ENCODE results near the gene LRBA. TPM values are rescaled to one million over a fixed set of nuclear protein-coding genes. Genes with fewer than 3 reads are reported as not detected.

LRBA gene
- polyA plus RNA-seq, 2 of the 4 experiments (the other 2 are of a cell fraction) = 10.7 to 25.1 TPM

GRCh38 chr4:150988238-150988637, 26.8 kb downstream of the LRBA start:
- no peak for FAIRE-seq

GRCh38 chr4:150987204-150987603, 27.9 kb downstream of the LRBA start:
- TF ChIP-seq HOXB13 (CRISPR knock-in tag; IDR thresholded peaks at IDR 0.05; ENCODE audit: low read depth) (no peak), MAFK (IDR thresholded peaks at IDR 0.05; ENCODE audit: partially characterized antibody) (peak; percentile 66)
- 86% methylated on average over 3 of the region's 3 CpGs for WGBS (ENCODE audit: missing lambda C conversion rate)
- ATAC-seq (no peak), FAIRE-seq (no peak), DNase-seq (ENCODE audit: low read depth in 1 of 2, low spot score in 1 of 2) (no peak)
- ChIA-PET POLR2A (no interaction called here), CTCF (interaction anchor here (0.6 to 0.8 kb wide), 2 partner anchors 30 to 88 kb away, joined by 3 read pairs; no protein-coding TSS in a partner anchor)
- Histone ChIP-seq H3K4me3 (no peak overlapping the region), H3K4me2 (no peak overlapping the region), H3K9me3 (no peaks in the 10 kb centered on the region), H3K27ac (no peak overlapping the region), H3K4me1 (no peaks in the 10 kb centered on the region)

More at GRCh38 chr4:150988238-150988637, 26.8 kb downstream of the LRBA start:
- Histone ChIP-seq H3K4me3 (no peak overlapping the region), H3K4me1 (no peaks in the 10 kb centered on the region), H3K4me2 (no peak overlapping the region), H3K27ac (no peak overlapping the region), H3K9me3 (no peaks in the 10 kb centered on the region)
- ChIA-PET POLR2A (no interaction called here), CTCF (no interaction called here)
- TF ChIP-seq BHLHE40 (IDR thresholded peaks at IDR 0.05; ENCODE audit: low read depth, low read length) = no peak
- no peak for TF ChIP-seq HOXB13 (CRISPR knock-in tag; IDR thresholded peaks at IDR 0.05; ENCODE audit: low read depth)
- no peak for TF ChIP-seq HDAC2 (IDR thresholded peaks at IDR 0.05)
- no peak for TF ChIP-seq ZSCAN20 (CRISPR knock-in tag; IDR thresholded peaks at IDR 0.05)
- TF ChIP-seq, protein P1, sequence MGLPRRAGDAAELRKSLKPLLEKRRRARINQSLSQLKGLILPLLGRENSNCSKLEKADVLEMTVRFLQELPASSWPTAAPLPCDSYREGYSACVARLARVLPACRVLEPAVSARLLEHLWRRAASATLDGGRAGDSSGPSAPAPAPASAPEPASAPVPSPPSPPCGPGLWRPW (IDR thresholded peaks at IDR 0.05) = no peak
- TF ChIP-seq FOSB (CRISPR knock-in tag; IDR thresholded peaks at IDR 0.05) = no peak
- no peak for TF ChIP-seq RAD21 (conservative IDR thresholded peaks at IDR 0.05 in 1 of 2, IDR thresholded peaks at IDR 0.05 in 1 of 2)
- no peak for TF ChIP-seq ZFP36 (IDR thresholded peaks at IDR 0.05; ENCODE audit: borderline replicate concordance, partially characterized antibody)
- TF ChIP-seq MAZ (IDR thresholded peaks at IDR 0.05; ENCODE audit: borderline replicate concordance, low read depth, low read length) = no peak
- ATAC-seq (no peak), DNase-seq (ENCODE audit: low read depth in 1 of 2, low spot score in 1 of 2) (no peak)
- 95% methylated on average over 2 of the region's 2 CpGs for WGBS (ENCODE audit: missing lambda C conversion rate)

DNA sequence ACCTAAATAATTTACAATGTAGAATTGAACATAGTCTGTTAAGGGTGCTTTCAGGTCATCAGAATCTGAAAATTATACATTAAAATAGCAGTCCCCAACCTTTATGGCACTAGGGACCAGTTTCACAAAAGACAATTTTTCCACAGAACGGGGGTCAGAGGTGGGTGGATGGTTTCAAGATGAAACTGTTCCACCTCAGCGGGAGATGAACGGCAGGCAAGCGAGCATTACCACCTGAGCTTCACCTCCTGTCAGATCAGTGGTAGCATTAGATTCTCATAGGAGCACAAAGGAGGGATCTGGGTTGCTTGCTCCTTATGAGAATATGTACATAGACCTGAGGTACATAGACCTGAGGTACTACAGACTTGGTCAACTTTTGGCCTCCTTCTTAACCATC, 29.0 kb downstream of the LRBA start:
- 94% methylated on average over 4 of the region's 4 CpGs for WGBS (ENCODE audit: missing lambda C conversion rate)

GRCh38 chr4:150983851-150984250, 31.2 kb downstream of the LRBA start:
- WGBS (ENCODE audit: missing lambda C conversion rate) = 100% methylated on average over 3 of the region's 3 CpGs
- Histone ChIP-seq H3K4me3 (no peak overlapping the region), H3K9me3 (no peaks in the 10 kb centered on the region), H3K4me2 (no peak overlapping the region), H3K4me1 (no peaks in the 10 kb centered on the region), H3K27ac (no peak overlapping the region)
- FAIRE-seq = no peak
- no peak for ATAC-seq
- no peak for TF ChIP-seq TFCP2L1 (CRISPR knock-in tag; IDR thresholded peaks at IDR 0.05)
- ChIA-PET CTCF (no interaction called here), POLR2A (no interaction called here)
- no peak for DNase-seq (ENCODE audit: low read depth in 1 of 2, low spot score in 1 of 2)

More for the DNA sequence above, 29.0 kb downstream of the LRBA start:
- DNase-seq (ENCODE audit: low read depth in 1 of 2, low spot score in 1 of 2) (no peak), FAIRE-seq (no peak), ATAC-seq (no peak)
- Histone ChIP-seq H3K9me3 (no peaks in the 10 kb centered on the region), H3K27ac (no peak overlapping the region), H3K4me1 (no peaks in the 10 kb centered on the region), H3K4me3 (no peak overlapping the region), H3K4me2 (no peak overlapping the region)
- ChIA-PET POLR2A (no interaction called here), CTCF (no interaction called here)
- TF ChIP-seq POLR2AphosphoS2 (conservative IDR thresholded peaks at IDR 0.05; ENCODE audit: low read length) (no peak), NR3C1 (IDR thresholded peaks at IDR 0.05) (no peak), RAD21 (conservative IDR thresholded peaks at IDR 0.05 in 1 of 2, IDR thresholded peaks at IDR 0.05 in 1 of 2) (no peak), HOXB5 (CRISPR knock-in tag; IDR thresholded peaks at IDR 0.05) (no peak), TFCP2L1 (CRISPR knock-in tag; IDR thresholded peaks at IDR 0.05) (no peak), ZSCAN20 (CRISPR knock-in tag; IDR thresholded peaks at IDR 0.05) (no peak)
- TF ChIP-seq, protein P2, sequence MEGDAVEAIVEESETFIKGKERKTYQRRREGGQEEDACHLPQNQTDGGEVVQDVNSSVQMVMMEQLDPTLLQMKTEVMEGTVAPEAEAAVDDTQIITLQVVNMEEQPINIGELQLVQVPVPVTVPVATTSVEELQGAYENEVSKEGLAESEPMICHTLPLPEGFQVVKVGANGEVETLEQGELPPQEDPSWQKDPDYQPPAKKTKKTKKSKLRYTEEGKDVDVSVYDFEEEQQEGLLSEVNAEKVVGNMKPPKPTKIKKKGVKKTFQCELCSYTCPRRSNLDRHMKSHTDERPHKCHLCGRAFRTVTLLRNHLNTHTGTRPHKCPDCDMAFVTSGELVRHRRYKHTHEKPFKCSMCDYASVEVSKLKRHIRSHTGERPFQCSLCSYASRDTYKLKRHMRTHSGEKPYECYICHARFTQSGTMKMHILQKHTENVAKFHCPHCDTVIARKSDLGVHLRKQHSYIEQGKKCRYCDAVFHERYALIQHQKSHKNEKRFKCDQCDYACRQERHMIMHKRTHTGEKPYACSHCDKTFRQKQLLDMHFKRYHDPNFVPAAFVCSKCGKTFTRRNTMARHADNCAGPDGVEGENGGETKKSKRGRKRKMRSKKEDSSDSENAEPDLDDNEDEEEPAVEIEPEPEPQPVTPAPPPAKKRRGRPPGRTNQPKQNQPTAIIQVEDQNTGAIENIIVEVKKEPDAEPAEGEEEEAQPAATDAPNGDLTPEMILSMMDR (IDR thresholded peaks at IDR 0.05) = no peak

Data from A549 (cell line).